Muscle of leg (tissue), 11 donors: ENCODE data around the gene KRT82. TPM values are rescaled to one million over a fixed set of nuclear protein-coding genes. Genes with fewer than 3 reads are reported as not detected.

Experiments
- DNase-seq: peaks from one replicate; pipeline ENCODE4 v3.0.0; 2013
- H3K27ac ChIP-seq: one replicate; pipeline ENCODE4 v1.5.1; 2013; ENCODE audit warnings: mild to moderate bottlenecking, low read length, control low read depth
- H3K27me3 ChIP-seq: one replicate; pipeline ENCODE4 v1.6.1; 2013; ENCODE audit warnings: low read length; ENCODE audit not compliant: control insufficient read depth, insufficient read depth
- H3K36me3 ChIP-seq: one replicate; pipeline ENCODE4 v1.6.1; 2013; ENCODE audit warnings: low read length; ENCODE audit not compliant: control insufficient read depth, insufficient read depth
- H3K4me1 ChIP-seq: one replicate; pipeline ENCODE4 v1.6.1; 2013; ENCODE audit warnings: low read length; ENCODE audit not compliant: control insufficient read depth, insufficient read depth
- H3K4me3 ChIP-seq: one replicate; pipeline ENCODE4 v1.5.1; 2013; ENCODE audit warnings: low read length, control low read depth
- H3K9me3 ChIP-seq: replicated peaks from 2 replicates; pipeline ENCODE4 v1.6.1; 2013; ENCODE audit warnings: low read depth, low read length; ENCODE audit not compliant: control insufficient read depth
- WGBS: methylation state at CpG from one replicate; pipeline ENCODE4 v1.1.5; 2013; ENCODE audit warnings: missing lambda C conversion rate; ENCODE audit not compliant: insufficient coverage; 5-methylcytosine and 5-hydroxymethylcytosine counted together
- polyA plus RNA-seq, 8 donors: library from polyadenylated mRNA; unstranded; fragments of 120-200 nt; gene quantifications; one replicate each; pipeline versions ENCODE4 v1.2.1 to v1.2.3, GENCODE V29; 2013; ENCODE audit warnings: inconsistent platforms in 1 of 8, low replicate concordance in 1 of 8; ENCODE audit not compliant: insufficient read length in 8 of 8, insufficient read depth in 1 of 8
- total RNA-seq: library from RNA; stranded (reverse); fragments of 120-200 nt; gene quantifications from one replicate; pipeline ENCODE4 v1.2.4, GENCODE V29; 2013

KRT82 gene
- total and polyA plus RNA-seq, 9 donors = not detected

GRCh38 chr12:52364061-52364460 lies 42.1 kb downstream of the KRT82 start:
- no peak for DNase-seq
- WGBS = 80% methylated on average over 1 of the region's 7 CpGs
- Histone ChIP-seq H3K4me3 (no peak overlapping the region), H3K36me3 (no peaks in the 10 kb centered on the region), H3K4me1 (peaks cover 24% of the 10 kb centered on the region), H3K27me3 (peaks cover 17% of the 10 kb centered on the region), H3K27ac (no peak overlapping the region), H3K9me3 (no peaks in the 10 kb centered on the region)

- no peak overlapping the region for H3K4me3 ChIP-seq
- WGBS = 96% methylated on average over 10 of the region's 12 CpGs
- H3K9me3 ChIP-seq = no peaks in the 10 kb centered on the region
- H3K27ac ChIP-seq = no peak overlapping the region
- H3K27me3 ChIP-seq = peaks cover 15% of the 10 kb centered on the region
- H3K4me1 ChIP-seq = peaks cover 28% of the 10 kb centered on the region
- H3K36me3 ChIP-seq = no peaks in the 10 kb centered on the region
- no peak for DNase-seq
Measured at GRCh38 chr12:52363111-52363679, 42.9 kb downstream of the KRT82 start.

- no peak overlapping the region for H3K27ac ChIP-seq
- H3K36me3 ChIP-seq = no peaks in the 10 kb centered on the region
- H3K4me3 ChIP-seq = no peak overlapping the region
- no peaks in the 10 kb centered on the region for H3K9me3 ChIP-seq
- WGBS = 77% methylated on average over 7 of the region's 11 CpGs
- H3K4me1 ChIP-seq = peaks cover 28% of the 10 kb centered on the region
- DNase-seq = no peak
- H3K27me3 ChIP-seq = peaks cover 10% of the 10 kb centered on the region
Measured at GRCh38 chr12:52362118-52362726, 43.9 kb downstream of the KRT82 start.

GRCh38 chr12:52361553-52361952 lies 44.6 kb downstream of the KRT82 start:
- 75% methylated on average over 1 of the region's 1 CpG for WGBS
- Histone ChIP-seq H3K4me1 (peaks cover 28% of the 10 kb centered on the region), H3K27ac (no peak overlapping the region), H3K9me3 (no peaks in the 10 kb centered on the region), H3K4me3 (no peak overlapping the region), H3K36me3 (no peaks in the 10 kb centered on the region), H3K27me3 (peaks cover 8% of the 10 kb centered on the region)
- DNase-seq = no peak

GRCh38 chr12:52360663-52361271 lies 45.4 kb downstream of the KRT82 start:
- Histone ChIP-seq H3K9me3 (no peaks in the 10 kb centered on the region), H3K36me3 (no peaks in the 10 kb centered on the region), H3K27ac (no peak overlapping the region), H3K4me3 (no peak overlapping the region), H3K4me1 (peaks cover 28% of the 10 kb centered on the region), H3K27me3 (peaks cover 8% of the 10 kb centered on the region)
- DNase-seq = peak; percentile 46
- 66% methylated on average over 12 of the region's 13 CpGs for WGBS

- Histone ChIP-seq H3K36me3 (no peaks in the 10 kb centered on the region), H3K4me3 (no peak overlapping the region), H3K9me3 (no peaks in the 10 kb centered on the region), H3K4me1 (peaks cover 31% of the 10 kb centered on the region), H3K27me3 (peaks cover 8% of the 10 kb centered on the region), H3K27ac (no peak overlapping the region)
- DNase-seq = no peak
- 72% methylated on average over 7 of the region's 7 CpGs for WGBS
Measured at GRCh38 chr12:52360106-52360662, 46.0 kb downstream of the KRT82 start.

GRCh38 chr12:52359621-52360061 lies 46.5 kb downstream of the KRT82 start:
- Histone ChIP-seq H3K36me3 (no peaks in the 10 kb centered on the region), H3K4me1 (peaks cover 34% of the 10 kb centered on the region), H3K27ac (no peak overlapping the region), H3K27me3 (peaks cover 8% of the 10 kb centered on the region), H3K9me3 (no peaks in the 10 kb centered on the region), H3K4me3 (no peak overlapping the region)
- WGBS = 47% methylated on average over 4 of the region's 5 CpGs
- DNase-seq = peak; percentile 18

GRCh38 chr12:52358575-52359350 lies 47.4 kb downstream of the KRT82 start:
- Histone ChIP-seq H3K9me3 (no peaks in the 10 kb centered on the region), H3K27ac (no peak overlapping the region), H3K36me3 (no peaks in the 10 kb centered on the region), H3K27me3 (peaks cover 5% of the 10 kb centered on the region), H3K4me3 (no peak overlapping the region), H3K4me1 (peaks cover 39% of the 10 kb centered on the region)
- DNase-seq = no peak
- WGBS = 55% methylated on average over 3 of the region's 5 CpGs

GRCh38 chr12:52356762-52357580 lies 49.2 kb downstream of the KRT82 start:
- no peak for DNase-seq
- no peaks in the 10 kb centered on the region for H3K9me3 ChIP-seq
- 91% methylated on average over 15 of the region's 20 CpGs for WGBS
- no peak overlapping the region for H3K27ac ChIP-seq
- peaks cover 48% of the 10 kb centered on the region for H3K4me1 ChIP-seq
- H3K27me3 ChIP-seq = peaks cover 11% of the 10 kb centered on the region
- H3K36me3 ChIP-seq = no peaks in the 10 kb centered on the region
- no peak overlapping the region for H3K4me3 ChIP-seq
